Measurements from ENCODE around the gene SOX8.

Gene SOX8

GRCh38 chr16:1012722-1013592 lies 31.4 kb downstream of the SOX8 start:
- TF ChIP-seq CTCF (conservative IDR thresholded peaks at IDR 0.05) = no peak
- no peak overlapping the region for H3K27ac ChIP-seq

GRCh38 chr16:1013593-1013900 lies 32.0 kb downstream of the SOX8 start:
- no peak overlapping the region for H3K27ac ChIP-seq
- no peak for TF ChIP-seq CTCF (conservative IDR thresholded peaks at IDR 0.05)

- H3K27ac ChIP-seq = no peak overlapping the region
- no peak for TF ChIP-seq CTCF (conservative IDR thresholded peaks at IDR 0.05)
Measured at GRCh38 chr16:1014221-1014620, 32.7 kb downstream of the SOX8 start.

- no peak overlapping the region for H3K27ac ChIP-seq
- TF ChIP-seq CTCF (conservative IDR thresholded peaks at IDR 0.05) = no peak
Measured at GRCh38 chr16:1014771-1015495, 33.4 kb downstream of the SOX8 start.

- no peak overlapping the region for H3K27ac ChIP-seq
- no peak for TF ChIP-seq CTCF (conservative IDR thresholded peaks at IDR 0.05)
Measured at GRCh38 chr16:1018447-1019198, 37.1 kb downstream of the SOX8 start.

GRCh38 chr16:1019231-1020090 lies 37.9 kb downstream of the SOX8 start:
- H3K27ac ChIP-seq = no peak overlapping the region
- TF ChIP-seq CTCF (conservative IDR thresholded peaks at IDR 0.05) = no peak
